Ovary (tissue), 3 donors: Measurements from ENCODE around the gene PRKCD.

ENCODE experiments used
- CTCF ChIP-seq, 3 donors: fragments of 450-650 bp in 2 of 3; fragments of 200-600 bp in 1 of 3; IDR thresholded peaks; one replicate each; pipeline versions ENCODE4 v1.5.1 to v1.8.0; 2016 to 2022; ENCODE audit warnings: antibody characterized with exemption in 3 of 3, mild to moderate bottlenecking in 1 of 3
- EP300 ChIP-seq: sonication (generic); formaldehyde crosslinking; IDR thresholded peaks from one replicate; pipeline ENCODE4 v1.6.1; 2017; ENCODE audit warnings: antibody characterized with exemption
- POLR2A ChIP-seq: fragments of 450-650 bp; IDR thresholded peaks from one replicate; pipeline ENCODE4 v1.6.1; 2017; ENCODE audit warnings: antibody characterized with exemption, mild to moderate bottlenecking, moderate library complexity
- donor health status: DM: no; HTN: no; CAD: no.

GRCh38 chr3:53164911-53165310 lies 3.9 kb downstream of the PRKCD start:
- TF ChIP-seq CTCF (IDR thresholded peaks at IDR 0.05): no peak
- no peak for TF ChIP-seq EP300
- no peak for TF ChIP-seq POLR2A
